HG02943 (cell line): ENCODE results near the gene DTL.

Experiments
- ATAC-seq: cut with Tn5 transposase; IDR thresholded peaks from one replicate; pipeline ENCODE4 v1.9.1; 2021; ENCODE audit warnings: mild to moderate bottlenecking, low read depth, moderate library complexity; ENCODE audit not compliant: unreplicated experiment

Gene DTL

GRCh38 chr1:212121779-212122178 lies 86.2 kb downstream of the DTL start:
- no peak for ATAC-seq

DNA sequence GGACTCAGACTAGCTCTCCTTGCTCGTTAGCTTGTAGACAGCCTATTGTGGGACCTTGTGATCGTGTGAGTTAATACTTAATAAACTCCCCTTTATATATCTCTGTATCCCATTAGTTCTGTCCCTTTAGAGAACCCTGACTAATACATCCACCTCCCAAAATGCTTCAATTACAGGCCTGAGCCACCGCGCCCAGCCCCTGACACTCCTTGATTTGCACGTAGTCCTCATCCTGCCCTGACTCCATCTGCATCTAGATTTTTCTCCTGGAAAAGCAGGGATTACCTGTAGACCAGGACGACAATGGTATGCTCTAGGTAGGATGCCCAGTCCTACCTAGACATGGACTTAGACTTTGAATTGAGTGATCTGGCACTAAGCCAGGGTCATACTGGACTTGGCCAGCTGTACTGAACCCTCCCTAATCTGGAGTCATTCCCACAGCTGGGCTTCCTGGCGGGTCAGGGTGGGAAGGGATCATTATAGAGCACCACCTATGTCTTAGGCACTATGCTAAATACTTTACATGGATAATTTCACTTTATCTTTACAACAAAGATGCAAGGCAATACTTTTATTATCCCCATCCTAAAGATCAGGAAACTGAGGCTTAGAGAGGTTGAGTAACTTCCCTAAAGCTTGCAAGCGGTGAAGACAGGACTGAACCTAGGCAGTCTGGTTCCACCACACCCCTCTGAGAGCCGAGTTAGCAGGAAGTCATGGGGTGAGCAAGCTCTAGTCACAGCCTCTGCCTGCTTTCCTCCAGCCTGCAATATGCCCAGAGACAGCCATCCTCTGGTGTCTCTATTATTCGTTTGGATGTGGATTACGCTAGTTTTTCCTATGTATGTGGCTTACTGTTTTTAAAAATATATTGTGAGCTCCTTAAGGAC lies 89.4 kb downstream of the DTL start:
- no peak for ATAC-seq

GRCh38 chr1:212125654-212126053 lies 90.1 kb downstream of the DTL start:
- ATAC-seq, result no peak

- no peak for ATAC-seq
Observed at GRCh38 chr1:212127221-212127620, 91.7 kb downstream of the DTL start.

GRCh38 chr1:212129781-212130180 lies 94.2 kb downstream of the DTL start:
- no peak for ATAC-seq

DNA sequence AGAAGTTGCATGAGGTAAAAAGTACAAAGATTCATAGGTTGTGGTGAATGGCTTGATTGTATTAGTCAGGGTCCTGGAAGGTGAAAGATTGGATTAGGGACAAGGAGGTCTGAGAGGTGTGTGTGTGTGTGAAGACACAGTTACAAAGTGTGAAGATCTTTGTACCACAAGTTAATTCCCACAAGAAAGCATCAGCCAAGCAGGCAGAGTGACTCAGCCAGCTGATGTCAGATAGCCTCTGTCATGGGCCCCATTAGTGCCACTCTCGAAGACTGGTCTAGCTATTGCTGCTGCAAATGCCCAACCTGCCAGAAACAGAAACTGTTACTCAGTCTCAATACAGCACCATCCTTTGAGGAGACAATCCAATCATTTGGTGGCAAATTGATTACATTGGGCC lies 96.5 kb downstream of the DTL start:
- ATAC-seq, result no peak

DNA sequence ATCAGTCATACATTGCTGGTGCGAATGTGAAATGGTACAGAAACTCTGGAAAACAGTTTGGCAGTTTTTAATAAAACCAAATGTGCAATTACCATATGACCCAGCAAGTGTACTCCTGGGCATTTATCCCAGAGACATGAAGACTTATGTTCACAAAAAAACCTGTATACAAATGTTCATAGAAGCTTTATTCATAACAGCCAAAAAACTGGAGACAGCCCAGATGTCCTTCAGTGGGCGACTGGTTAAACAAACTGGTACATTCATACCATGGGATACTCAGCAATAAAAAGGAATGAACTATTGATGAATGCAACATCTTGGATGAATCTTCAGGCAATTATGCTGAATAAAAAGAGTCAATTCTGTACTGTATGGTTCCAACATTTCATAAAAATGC lies 97.8 kb downstream of the DTL start:
- no peak for ATAC-seq

- no peak for ATAC-seq
Observed at GRCh38 chr1:212135166-212135565, 99.6 kb downstream of the DTL start.

DNA sequence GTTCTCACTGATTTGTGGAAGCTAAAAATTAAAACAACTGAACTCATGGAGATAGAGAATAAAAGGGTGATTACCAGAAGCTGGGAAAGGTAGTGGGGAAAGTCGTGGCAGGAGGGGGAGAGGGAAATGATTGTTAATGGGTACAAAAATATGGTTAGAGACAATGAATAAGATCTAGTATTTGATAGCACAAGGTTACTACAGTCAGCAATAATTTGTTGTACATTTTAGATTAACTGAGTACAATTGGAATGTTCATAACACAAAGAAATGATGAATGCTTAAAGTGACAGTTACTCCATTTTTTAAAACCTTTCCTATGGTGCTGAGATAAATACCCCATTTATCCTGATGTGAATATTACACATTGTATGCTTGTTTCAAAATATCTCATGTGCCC lies 102.3 kb downstream of the DTL start:
- ATAC-seq, result no peak

DNA sequence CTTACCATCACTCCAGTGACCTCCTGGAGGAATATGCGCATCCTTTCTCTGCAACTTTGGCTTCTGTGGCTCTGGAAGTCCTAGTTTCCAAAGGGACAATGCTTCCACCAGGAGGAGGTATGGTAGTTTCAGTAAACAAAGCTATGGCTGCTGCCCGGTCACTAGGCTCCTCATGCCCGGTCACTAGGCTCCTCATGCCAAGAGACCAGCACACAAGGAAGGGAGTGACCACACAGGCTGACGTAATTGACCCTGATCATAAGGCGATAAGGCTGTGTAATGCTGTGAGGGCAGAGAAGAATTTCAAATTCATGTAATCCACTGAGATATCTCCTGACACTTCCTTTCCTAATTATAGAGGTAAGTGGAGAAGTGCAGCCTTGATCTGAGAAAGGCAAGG lies 102.9 kb downstream of the DTL start:
- ATAC-seq, result no peak

GRCh38 chr1:212139526-212140135 lies 104.1 kb downstream of the DTL start:
- ATAC-seq, result no peak

GRCh38 chr1:212141404-212141803 lies 105.9 kb downstream of the DTL start:
- ATAC-seq, result no peak

- ATAC-seq, result no peak
Observed at GRCh38 chr1:212142883-212143530, 107.5 kb downstream of the DTL start.

GRCh38 chr1:212147581-212148033 lies 112.1 kb downstream of the DTL start:
- ATAC-seq, result no peak

DNA sequence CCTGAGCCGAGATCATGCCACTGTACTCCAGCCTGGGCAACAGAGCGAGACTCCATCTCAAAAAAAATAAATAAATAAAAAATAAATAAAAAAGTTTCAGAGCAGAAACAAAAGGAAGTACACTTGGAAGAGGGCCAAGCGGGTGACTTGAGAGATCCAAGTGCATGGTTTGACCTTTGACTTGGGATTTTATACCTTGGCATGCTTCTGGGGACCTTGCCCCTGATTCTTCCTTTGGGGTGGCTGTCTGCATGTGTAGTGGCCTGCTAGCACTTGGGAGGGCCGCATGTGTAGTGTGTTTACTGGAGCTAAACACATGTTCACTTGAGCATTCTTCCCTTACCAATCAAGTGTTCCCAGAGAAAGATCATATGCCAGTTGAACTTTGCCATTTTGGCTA lies 114.0 kb downstream of the DTL start:
- ATAC-seq, result no peak

- ATAC-seq, result no peak
Observed at GRCh38 chr1:212152308-212152693, 116.8 kb downstream of the DTL start.

GRCh38 chr1:212152869-212153268 lies 117.3 kb downstream of the DTL start:
- no peak for ATAC-seq

GRCh38 chr1:212153635-212154034 lies 118.1 kb downstream of the DTL start:
- no peak for ATAC-seq
